H1 (cell line): ENCODE data around the gene PLEKHB1. TPM values are rescaled to one million over a fixed set of nuclear protein-coding genes. Genes with fewer than 3 reads are reported as not detected.

Experiments used
- CTCF ChIA-PET: fragments of 300-600 bp; sonication (Branson Sonifier 250); formaldehyde crosslinking; loops from one replicate; lab custom pipeline; 2021; ENCODE audit not compliant: partially characterized antibody; lab: Charles Lee
- POLR2A ChIA-PET: fragments of 300-600 bp; sonication (Branson Sonifier 250); formaldehyde crosslinking; loops from one replicate; lab custom pipeline; 2021; ENCODE audit warnings: inconsistent platforms; ENCODE audit not compliant: partially characterized antibody; lab: Charles Lee
- DNase-seq, 2 experiments: peaks; one replicate each; pipeline versions ENCODE4 v3.0.0 to v3.0.0-alpha.2; 2010 to 2022; ENCODE audit warnings: low spot score in 2 of 2, low read depth in 1 of 2, mixed read lengths in 1 of 2
- FAIRE-seq: peaks from 2 replicates; lab custom pipeline; 2011; peaks lifted over from hg19 to GRCh38; lab: Jason Lieb, UNC
- H2AFZ ChIP-seq: 2 replicates; pipeline ENCODE4 v1.8.1; 2012; ENCODE audit warnings: low read length, inconsistent platforms
- H2AK5ac ChIP-seq: 2 replicates; pipeline ENCODE4 v1.6.1; 2013; ENCODE audit warnings: low read depth, low read length
- H2BK120ac ChIP-seq: replicated peaks from 2 replicates; pipeline ENCODE3; 2013; ENCODE audit warnings: low read depth, low read length, inconsistent platforms
- H2BK12ac ChIP-seq: 2 replicates; pipeline ENCODE4 v1.6.1; 2013; ENCODE audit warnings: low read depth, low read length
- H2BK15ac ChIP-seq: 2 replicates; pipeline ENCODE4 v1.6.1; 2013; ENCODE audit warnings: low read length
- H2BK20ac ChIP-seq: 2 replicates; pipeline ENCODE4 v1.6.1; 2013; ENCODE audit warnings: low read length
- H2BK5ac ChIP-seq: 2 replicates; pipeline ENCODE4 v1.6.1; 2013; ENCODE audit warnings: low read depth, low read length
- H3K14ac ChIP-seq: 2 replicates; pipeline ENCODE4 v1.6.1; 2013; ENCODE audit warnings: inconsistent platforms; ENCODE audit not compliant: insufficient read length
- H3K18ac ChIP-seq: 2 replicates; pipeline ENCODE4 v1.6.1; 2013; ENCODE audit warnings: low read length; ENCODE audit errors: extremely low read depth
- H3K23ac ChIP-seq: 2 replicates; pipeline ENCODE4 v1.6.1; 2013; ENCODE audit warnings: inconsistent platforms; ENCODE audit not compliant: insufficient read length
- H3K23me2 ChIP-seq: 2 replicates; pipeline ENCODE4 v1.6.1; 2013; ENCODE audit warnings: low read depth, low read length
- H3K27ac ChIP-seq: 2 replicates; pipeline ENCODE4 v1.6.1; 2011; ENCODE audit warnings: low read depth, low read length, inconsistent platforms
- H3K27me3 ChIP-seq, 4 experiments: replicated peaks in 1 of 4; 1 replicate in 1 of 4; 2 replicates in 3 of 4; pipeline versions ENCODE4 v1.6.1 to v1.8.1; 2011 to 2013; ENCODE audit warnings: low read length in 3 of 4, mild to moderate bottlenecking in 3 of 4, inconsistent platforms in 2 of 4, mixed read lengths in 2 of 4, moderate library complexity in 1 of 4; ENCODE audit not compliant: control insufficient read depth in 3 of 4, insufficient read depth in 3 of 4; ENCODE audit errors: extremely low read depth in 1 of 4
- H3K36me3 ChIP-seq, 4 experiments: 2 replicates each; pipeline versions ENCODE4 v1.6.1 to v1.8.1; 2011 to 2013; ENCODE audit warnings: mild to moderate bottlenecking in 4 of 4, low read length in 3 of 4, moderate library complexity in 2 of 4, control low read depth in 1 of 4, inconsistent platforms in 1 of 4; ENCODE audit not compliant: insufficient read depth in 4 of 4, control insufficient read depth in 2 of 4
- H3K4ac ChIP-seq: replicated peaks from 2 replicates; pipeline ENCODE3; 2013; ENCODE audit warnings: low read length, low read depth, mixed read lengths, inconsistent platforms; ENCODE audit not compliant: insufficient read length
- H3K4me1 ChIP-seq, 4 experiments: replicated peaks in 1 of 4; 1 replicate in 1 of 4; 2 replicates in 3 of 4; pipeline versions ENCODE4 v1.6.1 to v1.8.1; 2011 to 2013; ENCODE audit warnings: low read length in 3 of 4, inconsistent platforms in 2 of 4, mixed read lengths in 1 of 4; ENCODE audit not compliant: insufficient read depth in 4 of 4, control insufficient read depth in 3 of 4
- H3K4me2 ChIP-seq, 2 experiments: 2 replicates each; pipeline versions ENCODE4 v1.6.1 to v1.8.1; 2011 to 2013; ENCODE audit warnings: low read depth in 2 of 2, low read length in 2 of 2, control low read depth in 1 of 2, inconsistent platforms in 1 of 2, mild to moderate bottlenecking in 1 of 2; ENCODE audit not compliant: insufficient read depth in 1 of 2
- H3K4me3 ChIP-seq, 4 experiments: fragments of 200-600, 300-600 bp in 1 of 4; sonication (generic), shearing (Covaris generic), sonication (Bioruptor Twin) in 1 of 4; 2 replicates each; pipeline versions ENCODE4 v1.5.1 to v1.8.1; 2011 to 2016; ENCODE audit warnings: low read length in 4 of 4, low read depth in 3 of 4, control low read depth in 2 of 4, inconsistent platforms in 2 of 4, mild to moderate bottlenecking in 2 of 4, mixed read lengths in 1 of 4, moderate library complexity in 1 of 4; ENCODE audit not compliant: insufficient read depth in 2 of 4; ENCODE audit errors: extremely low read depth in 1 of 4
- H3K56ac ChIP-seq: replicated peaks from 2 replicates; pipeline ENCODE3; 2013; ENCODE audit warnings: low read depth, mild to moderate bottlenecking, mixed read lengths, low read length, inconsistent platforms; ENCODE audit not compliant: insufficient read length
- H3K79me1 ChIP-seq: 2 replicates; pipeline ENCODE4 v1.6.1; 2013; ENCODE audit warnings: low read depth, low read length, control low read depth
- H3K79me2 ChIP-seq, 2 experiments: 2 replicates each; pipeline versions ENCODE4 v1.6.1 to v1.8.1; 2012 to 2013; ENCODE audit warnings: low read length in 2 of 2, mild to moderate bottlenecking in 2 of 2, inconsistent platforms in 1 of 2; ENCODE audit not compliant: insufficient read depth in 2 of 2, control insufficient read depth in 1 of 2
- H3K9ac ChIP-seq, 4 experiments: replicated peaks in 1 of 4; 1 replicate in 1 of 4; 2 replicates in 3 of 4; pipeline versions ENCODE4 v1.6.1 to v1.8.1; 2011 to 2013; ENCODE audit warnings: low read depth in 3 of 4, low read length in 3 of 4, control low read depth in 2 of 4, mild to moderate bottlenecking in 2 of 4, moderate library complexity in 2 of 4, inconsistent platforms in 1 of 4; ENCODE audit errors: extremely low read depth in 1 of 4
- H3K9me3 ChIP-seq, 2 experiments: 2 replicates each; pipeline versions ENCODE4 v1.6.1 to v1.8.1; 2012 to 2013; ENCODE audit warnings: mild to moderate bottlenecking in 2 of 2, moderate library complexity in 2 of 2, control low read depth in 1 of 2, inconsistent platforms in 1 of 2, low read depth in 1 of 2, low read length in 1 of 2, mixed read lengths in 1 of 2; ENCODE audit not compliant: insufficient read depth in 2 of 2
- H4K20me1 ChIP-seq, 2 experiments: replicated peaks in 1 of 2; 2 replicates each; pipeline versions ENCODE3 to v1.8.1; 2011 to 2013; ENCODE audit warnings: inconsistent platforms in 2 of 2, low read length in 2 of 2, mild to moderate bottlenecking in 1 of 2; ENCODE audit not compliant: insufficient read depth in 2 of 2, control insufficient read depth in 1 of 2
- H4K5ac ChIP-seq: 2 replicates; pipeline ENCODE4 v1.6.1; 2013; ENCODE audit warnings: low read length, low read depth, mixed read lengths, inconsistent platforms; ENCODE audit not compliant: insufficient read length
- H4K8ac ChIP-seq: 2 replicates; pipeline ENCODE4 v1.8.0; 2013; ENCODE audit warnings: mild to moderate bottlenecking, moderate library complexity, low read length, inconsistent platforms; ENCODE audit not compliant: insufficient read depth; ENCODE audit errors: extremely low read depth
- H4K91ac ChIP-seq: replicated peaks from 2 replicates; pipeline ENCODE3; 2013; ENCODE audit warnings: low read length, mixed read lengths, inconsistent platforms; ENCODE audit not compliant: insufficient read length
- ASH2L ChIP-seq: fragments of 200-600, 300-600 bp; sonication (generic); IDR thresholded peaks from one replicate; pipeline ENCODE4 v1.7.1; 2017; ENCODE audit warnings: low read length
- CTBP2 ChIP-seq: IDR thresholded peaks from 2 replicates; pipeline ENCODE4 v1.7.0; 2011; ENCODE audit warnings: borderline replicate concordance, mild to moderate bottlenecking, moderate library complexity, mixed read lengths, low read length; ENCODE audit not compliant: insufficient read depth, insufficient read length
- EP300 ChIP-seq, 2 experiments: IDR thresholded peaks; 1 replicate in 1 of 2; 2 replicates in 1 of 2; pipeline ENCODE4 v1.6.1; 2011 to 2012; ENCODE audit warnings: low read depth in 2 of 2, low read length in 2 of 2, mild to moderate bottlenecking in 2 of 2, borderline replicate concordance in 1 of 2, inconsistent platforms in 1 of 2, moderate library complexity in 1 of 2
- KDM1A ChIP-seq: fragments of 200-600, 300-600 bp; sonication (generic); IDR thresholded peaks from 2 replicates; pipeline ENCODE4 v1.7.1; 2016; ENCODE audit warnings: mild to moderate bottlenecking, low read length, borderline replicate concordance
- KDM4A ChIP-seq: IDR thresholded peaks from one replicate; pipeline ENCODE4 v1.7.1; 2012; ENCODE audit warnings: low read depth, mild to moderate bottlenecking, moderate library complexity, low read length, inconsistent platforms; ENCODE audit not compliant: severe bottlenecking
- POU5F1 ChIP-seq: IDR thresholded peaks from 2 replicates; pipeline ENCODE4 v1.6.1; 2011; ENCODE audit warnings: low read depth, mild to moderate bottlenecking, low read length, moderate library complexity
- RBBP5 ChIP-seq: IDR thresholded peaks from 2 replicates; pipeline ENCODE4 v1.7.1; 2012; ENCODE audit warnings: low read depth, mild to moderate bottlenecking, inconsistent platforms, low read length, moderate library complexity, borderline replicate concordance
- WGBS, 2 experiments: shearing (Covaris generic) in 1 of 2; methylation state at CpG; one replicate each; pipeline versions ENCODE4 v1.1.6 to v1.1.7; 2013 to 2015; ENCODE audit warnings: low lambda C conversion rate in 2 of 2, mixed read lengths in 2 of 2, inconsistent platforms in 1 of 2, low coverage in 1 of 2, missing lambda C conversion rate in 1 of 2; ENCODE audit not compliant: insufficient replicate concordance in 2 of 2, insufficient coverage in 1 of 2, insufficient read length in 1 of 2; ENCODE audit errors: extremely low coverage in 1 of 2, missing lambda C conversion rate in 1 of 2; 5-methylcytosine and 5-hydroxymethylcytosine counted together
- long read RNA-seq, 2 experiments: library from RNA in 1 of 2; library from capped mRNA in 1 of 2; stranded (forward); transcript quantifications; one replicate each; pipeline ENCODE4 v2.0.0, GENCODE V29; 2021; ENCODE audit warnings: inconsistent platforms in 1 of 2
- polyA minus RNA-seq, 3 experiments: library from RNA; depleted of rRNA, polyadenylated mRNA; stranded (reverse); fragments of >200 nt; gene quantifications; 1 replicate in 2 of 3; 2 replicates in 1 of 3; pipeline ENCODE4 v1.2.3, GENCODE V29; 2011
- polyA plus RNA-seq, 7 experiments: library from polyadenylated mRNA; depleted of rRNA in 3 of 7; stranded (reverse) in 5 of 7; unstranded in 2 of 7; fragments of >200 nt in 5 of 7; fragments of 200-250 nt in 2 of 7; gene quantifications; 1 replicate in 5 of 7; 2 replicates in 1 of 7; 4 replicates in 1 of 7; pipeline versions ENCODE4 v1.2.1 to v1.2.3, GENCODE V29; 2011 to 2013; ENCODE audit warnings: missing spikeins in 2 of 7, mixed read lengths in 2 of 7
- total RNA-seq: library from RNA; stranded (reverse); fragmentation: NEBNext Ultra II Directional; extraction: Animal tissue kit (Norgen Biotek cat#: 25700); gene quantifications from 2 replicates; pipeline ENCODE4 v1.2.1, GENCODE V29; 2021

The PLEKHB1 gene
- total RNA-seq (13.5 and 14.8 TPM in 2 replicates), polyA plus RNA-seq (2011; rRNA removed) (24.5 and 34.8 TPM in 2 replicates), polyA minus RNA-seq (2011; rRNA and poly(A)+ RNA removed) (9.2 and 9.8 TPM in 2 replicates)
- polyA plus RNA-seq (2011; cell fraction: cytosol; rRNA removed): 25.8 TPM
- polyA plus RNA-seq (2011; cell fraction: nucleus; rRNA removed): 42.1 TPM
- 14.7 to 20.3 TPM (median 17.4 TPM) in 4 replicates for polyA plus RNA-seq (2012, experiment 1 of 2)
- 14.5 TPM for polyA plus RNA-seq (2012, experiment 2 of 2)
- 12.7 TPM for polyA plus RNA-seq (2013, experiment 1 of 2)
- polyA plus RNA-seq (2013, experiment 2 of 2): 10.6 TPM
- polyA minus RNA-seq (2011; cell fraction: cytosol; rRNA and poly(A)+ RNA removed): 12.6 TPM
- polyA minus RNA-seq (2011; cell fraction: nucleus; rRNA and poly(A)+ RNA removed): 14.0 TPM
- long read RNA-seq, experiment 1, partial matches to known transcripts: 0 of 7 reads
- long read RNA-seq, experiment 1, other reads (novel, unspliced or antisense): 5 of 7 reads
- long read RNA-seq, experiment 2, transcript PLEKHB1-201 (7 exons, 2,016 nt): major isoform, 5 of 10 reads
- long read RNA-seq, experiment 2, partial matches to known transcripts: 2 of 10 reads
- long read RNA-seq, experiment 2, other reads (novel, unspliced or antisense): 2 of 10 reads

GRCh38 chr11:73645972-73646631 is at the start of gene PLEKHB1:
Gene PLEKHB1 (plus strand): TSS chr11:73646581. CDS start chr11:73646609, 28 bp downstream.
- Histone ChIP-seq H3K79me1 (no peaks in the 10 kb centered on the region), H2BK20ac (peak within 1 kb of the TSS; percentile 75; the same call in 1 of the 2 replicates), H3K79me2 (no peaks in the 10 kb centered on the region), H3K36me3 (no peaks in the 10 kb centered on the region), H4K91ac (peak within 1 kb of the TSS; percentile 18), H2BK15ac (peak within 1 kb of the TSS; percentile 93; the same call in 1 of the 2 replicates), H3K14ac (no peak within 1 kb of the TSS), H3K56ac (no peak within 1 kb of the TSS), H2AFZ (peak within 1 kb of the TSS; percentile 92), H3K9ac (peak within 1 kb of the TSS in 3 of 4 experiments; percentile 12 to 64 (median 16); a peak in 5 of 7 replicates), H2BK120ac (no peak within 1 kb of the TSS), H3K4me3 (peak within 1 kb of the TSS; percentile 55 to 70 (median 61)), H2BK12ac (peak within 1 kb of the TSS; percentile 56; the same call in 1 of the 2 replicates), H4K8ac (peak within 1 kb of the TSS; percentile 47; the same call in 1 of the 2 replicates), H3K4me2 (peak within 1 kb of the TSS; percentile 96 to 97), H3K23ac (no peak within 1 kb of the TSS), H3K27ac (no peak within 1 kb of the TSS; the same call in 1 of the 2 replicates), H4K5ac (peak within 1 kb of the TSS; percentile 68), H4K20me1 (no peaks in the 10 kb centered on the region), H2AK5ac (no peak within 1 kb of the TSS), H3K9me3 (no peaks in the 10 kb centered on the region), H3K4me1 (peaks cover 3 to 17% (median 13%) of the 10 kb centered on the region in 4 experiments), H3K23me2 (peaks cover 16% of the 10 kb centered on the region), H2BK5ac (peak within 1 kb of the TSS; percentile 81; the same call in 1 of the 2 replicates), H3K4ac (peak within 1 kb of the TSS; percentile 11), H3K18ac (peak within 1 kb of the TSS; percentile 84; the same call in 1 of the 2 replicates), H3K27me3 (peaks cover 0 to 4% (median 0%) of the 10 kb centered on the region in 4 experiments; a peak in 3 of 7 replicates)
- POLR2A ChIA-PET: interaction anchor here (0.7 to 4.5 kb wide), 7 partner anchors 10 to 16 kb away, joined by 3 to 31 read pairs (median 5); no protein-coding TSS in a partner anchor
- 4% methylated on average over 25 of the region's 26 CpGs; no CpG with 5 or more reads in 1 of the 2 experiments for WGBS, 2 experiments
- DNase-seq (peak in 1 of 2 experiments; percentile 89), FAIRE-seq (peak; percentile 65)
- CTCF ChIA-PET: interaction anchor here (0.8 to 30.1 kb wide), 6 partner anchors 3 to 263 kb away, joined by 3 to 653 read pairs (median 10); partner anchors contain the start of gene PLEKHB1
- TF ChIP-seq EP300 (IDR thresholded peaks at IDR 0.05; ENCODE audit: borderline replicate concordance in 1 of 2, low read depth in 2 of 2, low read length in 2 of 2) (peak in 1 of 2 experiments; percentile 66; a peak in 1 of 3 replicates), KDM1A (peak; percentile 50), KDM4A (peak; percentile 66), RBBP5 (peak; percentile 75; the same call in 1 of the 2 replicates), POU5F1 (no peak), ASH2L (peak; percentile 89), CTBP2 (no peak)
